Urothelium cell line (cell line): ENCODE measurements around the gene NCKAP5L.
"Not testable (repeated sequence)": the region's sequence is repeated elsewhere in the genome, so short reads cannot be mapped to it uniquely, and the experiment has no call there.

Experiments used
- DNase-seq: peaks from one replicate; pipeline ENCODE4 v3.0.0; 2011; ENCODE audit warnings: low spot score, mixed read lengths
- FAIRE-seq: peaks from 2 replicates; lab custom pipeline; 2011; peaks lifted over from hg19 to GRCh38; lab: Jason Lieb, UNC

The NCKAP5L gene

DNA sequence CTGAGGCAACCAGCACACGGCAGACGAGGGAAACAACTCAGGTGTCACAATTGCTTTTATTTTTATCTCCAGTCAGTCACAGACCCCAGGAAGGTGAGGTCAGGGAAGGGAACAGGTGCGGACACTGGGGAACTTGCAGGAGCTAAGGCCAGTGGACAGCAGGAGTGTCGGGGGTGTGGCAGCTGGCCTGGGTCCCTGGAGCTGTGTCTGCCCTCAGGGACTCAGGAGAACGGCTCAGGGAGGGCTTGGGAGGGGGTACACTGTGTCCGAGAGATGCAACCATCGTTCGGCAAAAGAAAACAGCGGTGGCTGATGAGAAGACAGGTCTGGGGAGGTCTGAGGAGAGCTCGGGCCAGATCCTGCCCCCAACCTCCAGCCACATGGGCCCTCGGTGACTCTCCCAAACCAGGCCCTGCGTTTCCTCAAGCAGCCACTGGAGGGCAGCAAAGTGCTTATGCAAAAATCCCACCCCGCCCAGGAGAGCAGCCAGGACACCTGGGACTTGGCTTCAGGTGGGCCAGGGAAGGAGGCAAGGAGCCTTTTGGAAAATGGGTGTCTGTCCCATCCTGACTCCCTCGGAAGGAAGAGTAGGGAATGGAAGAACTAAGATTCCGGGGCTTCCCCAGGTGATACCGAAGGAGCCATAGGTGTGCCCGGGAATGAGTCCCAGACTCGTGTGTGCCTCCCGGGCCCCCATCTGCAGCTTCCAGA, 38.8 kb upstream of the NCKAP5L start:
- DNase-seq: peak; percentile 89
- FAIRE-seq: no peak

DNA sequence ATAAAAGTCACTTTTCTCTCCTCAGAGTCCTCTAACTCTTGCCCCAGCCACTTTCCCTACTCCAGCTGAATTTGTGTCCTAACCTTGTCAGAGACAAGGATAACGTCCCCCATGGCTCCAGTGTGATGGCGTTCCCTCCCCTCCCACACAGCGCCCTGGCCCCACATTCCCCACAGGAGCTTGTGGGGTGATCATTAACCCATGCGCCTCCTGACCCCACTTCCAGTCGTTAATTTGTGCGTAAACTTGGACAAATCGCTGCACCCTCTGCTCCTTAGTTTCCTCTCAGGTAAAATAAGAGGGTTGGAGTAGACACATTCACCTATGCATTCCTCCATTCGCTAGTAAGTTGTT, 37.5 kb upstream of the NCKAP5L start:
- FAIRE-seq (no peak), DNase-seq (no peak)

DNA sequence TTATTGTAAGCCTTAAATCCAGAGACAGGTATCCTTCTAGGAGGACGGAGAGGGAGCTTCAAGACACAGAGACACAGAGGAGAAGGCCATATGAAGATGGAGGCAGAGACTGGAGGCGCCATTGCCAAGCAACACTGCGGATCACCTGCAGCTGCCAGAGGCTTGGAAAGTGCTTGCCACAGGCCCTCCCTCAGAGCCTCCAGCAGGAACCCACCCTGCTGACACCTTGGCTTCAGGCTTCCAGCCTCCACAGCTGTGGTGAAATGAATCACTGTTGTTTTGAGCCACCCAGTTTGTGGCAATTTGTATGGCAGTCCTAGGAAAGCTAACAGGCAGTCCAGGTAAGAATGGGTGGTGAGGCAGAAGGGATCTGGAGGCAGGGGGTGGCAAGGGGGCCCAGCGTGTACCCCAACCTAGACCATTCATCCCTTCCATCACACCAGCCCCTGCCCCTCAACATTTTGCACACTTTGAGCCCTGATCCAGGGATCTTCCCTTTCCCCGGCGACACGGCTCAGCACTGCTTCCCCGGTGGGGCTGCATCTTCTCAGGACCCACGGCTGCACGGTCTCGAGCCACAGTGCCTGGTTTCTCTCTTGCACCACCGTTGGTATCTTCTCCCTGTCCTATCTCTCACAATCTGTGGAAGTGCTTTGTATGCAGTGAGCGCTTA, 37.0 kb upstream of the NCKAP5L start:
- no peak for DNase-seq
- FAIRE-seq: no peak

DNA sequence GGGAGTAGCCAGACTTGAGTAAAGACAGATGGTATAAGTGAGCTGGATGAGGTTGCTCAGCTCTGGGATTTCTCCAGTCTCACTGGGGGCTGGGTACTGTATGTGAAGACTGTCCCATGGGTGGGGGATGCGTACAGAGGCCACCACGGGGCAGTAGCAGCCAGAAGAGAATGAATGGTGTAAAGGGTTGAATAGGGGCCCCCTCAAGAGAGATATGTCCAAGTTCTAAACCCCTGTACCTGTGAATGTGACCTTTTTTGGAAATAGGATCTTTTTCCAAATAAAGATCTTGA, 36.5 kb upstream of the NCKAP5L start:
- FAIRE-seq (no peak), DNase-seq (no peak)

DNA sequence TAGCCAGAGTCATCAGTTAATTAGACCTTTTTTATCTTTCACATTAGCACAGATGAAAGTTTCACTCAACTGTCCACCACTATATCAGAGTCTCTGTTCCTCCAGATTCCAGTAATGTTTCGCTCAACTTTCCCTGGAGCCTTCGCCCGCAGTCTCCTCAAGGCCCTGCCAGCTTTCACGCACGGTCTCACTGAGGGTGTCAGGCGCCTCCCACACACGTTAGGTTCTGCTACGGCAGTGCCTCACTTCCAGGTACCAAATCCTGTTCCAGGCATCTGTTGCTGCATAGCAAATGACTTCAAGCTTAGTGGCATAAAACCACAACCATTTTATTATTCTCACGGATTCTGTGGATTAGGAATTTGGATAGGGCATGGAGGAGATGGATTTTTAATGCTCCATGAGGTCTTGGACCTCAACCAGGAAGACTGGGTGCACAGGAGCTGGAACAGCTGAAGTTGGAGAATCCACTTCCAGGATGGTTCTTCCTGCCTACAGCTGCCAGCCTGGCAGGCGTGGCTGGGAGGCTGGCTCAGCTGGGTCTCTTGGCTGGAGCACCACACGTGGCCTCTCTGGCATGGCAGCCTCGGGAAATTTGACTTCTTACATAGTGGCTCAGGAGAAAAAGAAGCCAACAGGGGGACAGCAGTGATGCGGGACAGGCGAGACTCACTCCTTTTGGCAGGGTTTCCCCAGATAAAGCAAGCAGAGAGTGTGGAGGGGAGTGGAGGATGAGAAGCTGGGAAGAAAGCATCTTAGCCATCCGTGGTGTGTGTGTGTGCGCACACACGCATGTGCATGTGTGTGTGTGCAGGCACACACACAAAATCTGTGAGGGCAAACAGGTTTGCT, 36.0 kb upstream of the NCKAP5L start:
- no peak for DNase-seq

DNA sequence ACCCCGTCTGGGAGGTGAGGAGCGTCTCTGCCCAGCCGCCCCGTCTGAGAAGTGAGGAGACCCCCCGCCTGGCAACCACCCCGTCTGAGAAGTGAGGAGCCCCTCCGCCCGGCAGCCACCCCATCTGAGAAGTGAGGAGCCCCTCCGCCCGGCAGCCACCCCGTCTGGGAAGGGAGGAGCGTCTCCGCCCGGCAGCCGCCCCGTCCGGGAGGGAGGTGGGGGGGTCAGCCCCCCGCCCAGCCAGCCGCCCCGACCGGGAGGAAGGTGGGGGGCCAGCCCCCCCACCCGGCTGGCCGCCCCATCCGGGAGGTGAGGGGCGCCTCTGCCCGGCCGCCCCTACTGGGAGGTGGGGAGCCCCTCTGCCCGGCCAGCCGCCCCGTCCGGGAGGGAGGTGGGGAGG, 32.7 kb upstream of the NCKAP5L start:
- FAIRE-seq, DNase-seq: not testable (repeated sequence)

More for the DNA sequence above, 36.0 kb upstream of the NCKAP5L start:
- FAIRE-seq: no peak

DNA sequence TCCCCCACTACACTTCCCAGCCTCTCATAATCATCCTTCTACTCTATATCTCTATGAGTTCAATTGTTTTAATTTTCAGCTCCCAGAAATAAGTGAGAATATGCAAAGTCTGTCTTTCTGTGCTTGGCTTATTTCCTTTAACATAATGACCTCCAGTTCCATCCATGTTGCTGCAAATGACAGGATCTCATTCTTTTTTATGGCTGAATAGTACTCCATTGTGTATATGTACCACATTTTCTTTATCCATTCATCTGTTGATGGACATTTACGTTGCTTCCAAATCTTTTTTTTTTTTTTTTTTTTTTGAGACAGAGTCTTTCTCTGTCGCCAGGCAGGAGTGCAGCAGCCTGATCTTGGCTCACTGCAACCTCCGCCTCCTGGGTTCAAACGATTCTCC, 27.7 kb upstream of the NCKAP5L start:
- FAIRE-seq, DNase-seq: not testable (repeated sequence)

DNA sequence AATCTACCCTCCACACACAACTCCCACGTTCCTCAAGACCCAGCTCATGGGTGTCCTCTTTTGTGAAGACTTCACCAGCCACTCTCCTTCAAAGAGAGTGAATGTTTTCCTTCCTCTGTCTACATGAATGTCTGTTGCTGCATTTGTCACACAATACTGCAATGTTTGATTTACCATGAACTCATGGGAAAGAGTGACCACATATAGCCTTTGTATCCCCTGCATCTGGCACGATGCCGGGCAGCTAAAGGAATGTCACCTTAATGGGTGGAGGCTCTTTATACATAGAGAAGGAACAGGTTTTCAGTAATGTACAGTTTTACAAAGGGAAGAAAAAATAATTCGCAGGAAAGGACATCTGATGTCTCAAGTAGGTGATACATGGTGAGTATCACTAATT, 26.8 kb upstream of the NCKAP5L start:
- no peak for FAIRE-seq

DNA sequence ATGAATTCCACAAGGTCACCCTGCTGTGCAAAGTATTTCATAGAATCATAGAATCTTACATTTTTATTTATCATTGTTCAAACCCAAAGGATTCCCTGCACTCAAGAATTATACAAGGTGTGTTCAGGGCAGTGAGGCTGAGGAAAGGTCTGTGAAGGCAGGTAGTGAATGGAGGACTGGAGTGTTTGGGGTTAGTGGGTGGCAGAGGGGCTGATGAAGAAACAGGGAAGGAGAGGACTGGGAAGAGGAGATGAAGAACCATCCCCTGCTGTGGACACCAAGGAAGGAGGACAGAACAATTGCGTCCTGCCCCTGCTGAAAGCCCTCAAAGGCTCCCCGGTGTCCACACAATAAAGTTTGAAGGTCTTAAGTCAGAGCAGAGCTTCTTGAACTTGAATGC, 25.5 kb upstream of the NCKAP5L start:
- DNase-seq: no peak
- no peak for FAIRE-seq

More for the DNA sequence above, 26.8 kb upstream of the NCKAP5L start:
- no peak for DNase-seq

DNA sequence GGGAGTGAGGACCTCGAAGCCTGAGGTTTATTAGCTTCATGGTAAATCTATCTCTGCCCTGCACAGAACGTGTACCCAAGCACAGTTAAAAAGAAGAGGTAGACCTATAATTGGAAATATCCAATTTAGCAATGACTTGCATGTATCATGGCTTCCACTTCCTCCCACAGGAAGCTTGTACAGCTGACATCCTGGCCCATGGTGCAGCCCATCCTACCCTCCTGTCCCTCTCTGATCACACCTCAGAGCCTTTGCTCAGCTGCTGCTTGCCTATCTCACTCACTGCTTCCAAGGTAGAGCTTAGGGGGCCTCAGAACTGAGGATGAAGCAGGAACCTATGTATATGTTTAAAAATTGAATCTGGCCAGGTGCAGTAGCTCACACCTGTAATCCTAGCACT, 18.9 kb upstream of the NCKAP5L start:
- DNase-seq (no peak), FAIRE-seq (no peak)

DNA sequence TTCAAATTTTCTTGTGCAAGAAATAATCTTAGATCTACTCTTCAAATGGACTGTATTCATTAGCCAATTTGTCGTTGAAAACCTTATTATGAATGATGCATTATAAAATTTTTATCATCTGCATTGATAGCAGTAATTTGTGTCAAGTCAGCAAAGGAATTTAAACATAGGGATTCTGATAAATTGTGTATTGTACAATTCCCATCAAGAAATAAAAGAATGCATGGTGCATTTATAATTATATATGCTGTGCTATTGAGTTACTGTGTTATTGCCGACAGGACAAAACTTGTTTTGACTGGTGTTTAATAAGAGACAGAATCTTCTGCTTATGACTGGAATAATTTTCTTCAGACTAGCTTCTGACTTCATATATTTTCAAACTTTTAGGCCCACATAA, 17.8 kb upstream of the NCKAP5L start:
- FAIRE-seq (no peak), DNase-seq (no peak)

DNA sequence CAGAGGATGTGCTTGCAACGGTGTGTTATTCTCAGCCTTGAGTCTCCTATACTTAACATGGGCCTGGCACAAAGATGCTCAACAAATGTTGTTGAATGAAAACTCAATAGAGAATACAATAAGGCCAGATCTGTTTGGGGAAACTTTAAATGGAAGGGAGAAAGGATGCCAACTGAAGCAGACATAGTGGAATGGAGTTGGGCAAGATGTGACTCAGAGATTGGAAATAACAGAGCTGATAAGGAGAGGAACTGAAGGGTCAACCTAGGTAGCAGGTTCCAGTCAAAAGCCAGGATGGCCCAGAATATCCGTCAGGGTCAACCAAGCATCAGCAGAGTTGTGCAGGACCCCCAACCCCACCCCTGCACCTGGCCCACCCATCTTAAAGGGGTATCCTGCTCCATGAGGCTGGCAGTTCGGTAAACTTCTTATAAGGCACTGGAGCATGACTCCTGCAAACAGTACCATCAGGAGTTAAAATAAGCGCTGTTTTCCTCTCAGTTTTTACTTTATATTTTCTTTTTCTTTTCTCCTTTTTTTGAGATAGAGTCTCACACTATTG, 15.7 kb upstream of the NCKAP5L start:
- FAIRE-seq (no peak), DNase-seq (no peak)

DNA sequence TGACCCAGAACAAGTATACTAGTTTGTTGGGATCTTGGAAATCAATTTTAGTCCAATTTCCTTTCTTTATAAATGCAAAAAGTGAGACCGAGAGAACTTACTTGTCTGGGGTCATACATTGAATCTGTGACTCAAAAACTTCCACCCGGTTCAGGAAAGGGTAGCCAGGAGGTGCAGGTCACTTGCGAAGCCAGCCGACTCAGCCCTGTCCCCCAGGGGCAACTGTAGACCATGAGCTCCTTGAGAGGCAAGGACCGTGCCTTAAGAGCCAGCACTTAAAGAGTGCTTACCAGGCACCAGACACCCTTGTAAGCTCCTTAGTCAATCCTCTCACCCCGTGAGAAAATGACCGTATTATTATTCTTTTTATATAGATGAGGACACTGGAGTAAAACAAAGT, 15.2 kb upstream of the NCKAP5L start:
- no peak for FAIRE-seq
- no peak for DNase-seq

DNA sequence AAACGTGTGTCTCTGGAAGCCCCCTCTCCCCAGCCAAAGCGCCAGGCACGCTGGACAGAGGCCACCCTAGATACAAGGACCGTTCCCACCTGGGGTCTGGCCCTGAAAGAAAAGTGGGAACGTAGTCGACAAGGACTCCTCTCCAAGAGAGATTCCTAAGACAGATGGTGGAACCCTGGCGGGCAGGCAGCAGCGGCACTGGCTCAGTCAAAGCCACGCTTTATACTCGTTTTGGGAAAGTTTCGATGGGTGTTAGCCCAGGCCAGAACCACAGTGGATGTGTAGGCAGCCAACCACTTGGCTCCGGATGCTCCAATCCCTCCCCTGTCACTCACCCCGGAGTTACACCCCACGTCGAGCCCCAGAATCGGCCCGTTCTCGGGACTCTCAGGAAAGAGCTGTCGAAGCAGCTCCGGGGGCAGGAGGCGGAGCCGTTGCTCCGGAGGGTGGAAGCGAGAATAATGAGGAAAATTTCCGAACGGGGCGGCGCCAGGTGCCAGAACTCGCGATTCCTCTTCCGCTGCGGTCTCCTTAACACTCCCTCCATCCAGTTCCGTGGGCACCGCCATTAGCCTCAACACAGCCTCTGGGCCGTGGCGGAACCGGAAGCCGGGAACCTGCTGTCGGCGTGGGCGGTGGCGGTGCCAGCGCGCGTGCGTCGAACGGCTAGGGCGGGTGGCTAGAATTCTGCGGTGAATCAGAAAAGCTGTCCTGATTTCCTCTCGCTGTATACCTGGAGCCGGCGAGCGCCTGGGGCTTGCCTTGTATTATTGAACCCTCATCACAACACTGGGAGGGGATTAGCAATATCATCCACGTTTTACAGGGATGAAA, 14.5 kb upstream of the NCKAP5L start, which contains the start of gene BCDIN3D:
BCDIN3D (minus strand) TSS at position 588 of the 834 bp plus-strand sequence; CDS start at position 569, 19 bp downstream.
- peak; percentile 94 for DNase-seq

DNA sequence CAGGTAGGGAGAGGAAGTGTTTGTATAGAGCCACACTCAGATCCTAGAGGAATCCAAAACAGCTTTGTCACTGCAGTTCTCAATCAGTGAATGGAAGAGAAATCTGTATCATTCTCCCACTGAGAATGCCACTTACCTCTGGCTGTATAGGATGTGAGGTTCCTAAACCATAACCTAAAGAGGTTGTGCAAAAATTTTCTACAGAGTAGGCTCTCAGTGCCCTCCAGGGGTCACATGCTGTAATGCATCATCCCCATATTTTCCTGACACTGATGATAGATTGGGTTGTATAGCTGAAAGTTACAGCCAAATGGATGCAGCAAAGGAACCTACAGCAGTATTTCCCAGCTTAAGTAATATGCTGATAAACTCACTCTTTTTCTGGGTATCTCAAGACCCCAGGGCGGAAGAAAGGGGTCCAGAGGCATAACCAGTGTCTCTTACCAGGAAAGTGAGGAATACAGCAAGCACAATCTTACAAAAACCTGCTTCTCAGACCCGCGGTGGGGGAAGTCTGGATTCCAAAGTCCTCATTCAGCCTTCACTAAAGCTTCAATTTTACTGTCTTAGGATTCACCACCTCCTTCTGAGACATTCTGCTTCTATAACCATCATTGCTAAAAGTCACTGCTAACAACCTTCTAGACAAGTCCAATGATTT, 10.9 kb upstream of the NCKAP5L start:
- DNase-seq (no peak), FAIRE-seq (no peak)

More for the DNA sequence above, 14.5 kb upstream of the NCKAP5L start, which contains the start of gene BCDIN3D:
- FAIRE-seq: no peak

DNA sequence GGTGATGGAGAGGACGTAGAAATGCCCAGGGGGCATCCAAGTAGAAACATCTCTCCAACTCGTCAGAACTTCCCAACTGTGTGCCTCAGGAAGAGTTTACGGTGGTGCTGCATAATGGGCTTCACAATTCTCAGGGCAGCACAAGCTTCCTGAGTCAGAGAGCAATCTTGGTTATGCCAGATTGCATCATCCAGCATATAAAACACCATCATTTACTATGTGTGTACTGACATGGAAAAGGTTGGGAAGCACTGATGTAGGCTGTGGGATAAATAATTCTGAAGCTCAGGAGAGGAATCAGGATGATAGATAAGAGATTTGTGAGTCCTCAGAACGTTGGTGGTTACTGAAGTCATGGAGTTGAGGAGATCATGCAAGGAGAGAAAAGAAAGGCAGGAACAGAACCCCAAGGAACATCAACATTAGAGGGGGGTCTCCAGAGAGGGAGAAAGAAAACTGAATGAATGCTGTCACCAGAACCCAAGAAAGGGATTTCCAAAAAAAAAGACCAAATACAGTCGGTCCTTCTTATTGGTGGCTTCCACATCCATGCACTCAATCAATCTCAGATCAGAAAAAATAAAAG, 4.7 kb upstream of the NCKAP5L start:
- DNase-seq (no peak), FAIRE-seq (no peak)

DNA sequence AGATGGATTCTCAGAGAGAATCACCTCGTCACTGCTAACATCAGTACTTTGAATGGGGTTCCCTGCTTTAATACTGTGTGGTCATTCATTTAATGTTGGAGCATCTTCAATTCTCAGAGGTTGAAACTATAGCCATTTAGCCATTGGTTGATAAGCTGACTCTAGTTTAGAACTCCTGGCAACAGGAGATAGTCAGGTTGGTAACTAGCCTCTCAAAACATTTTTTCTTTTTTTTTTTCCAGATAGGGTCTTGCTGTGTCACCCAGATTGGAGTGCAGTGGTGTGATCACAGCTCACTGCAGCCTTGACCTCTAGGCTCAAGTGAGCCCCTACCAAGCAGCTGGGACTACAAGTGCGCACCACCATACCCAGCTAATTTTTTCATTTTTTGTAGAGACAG, 3.5 kb upstream of the NCKAP5L start:
- DNase-seq (no peak), FAIRE-seq (no peak)

DNA sequence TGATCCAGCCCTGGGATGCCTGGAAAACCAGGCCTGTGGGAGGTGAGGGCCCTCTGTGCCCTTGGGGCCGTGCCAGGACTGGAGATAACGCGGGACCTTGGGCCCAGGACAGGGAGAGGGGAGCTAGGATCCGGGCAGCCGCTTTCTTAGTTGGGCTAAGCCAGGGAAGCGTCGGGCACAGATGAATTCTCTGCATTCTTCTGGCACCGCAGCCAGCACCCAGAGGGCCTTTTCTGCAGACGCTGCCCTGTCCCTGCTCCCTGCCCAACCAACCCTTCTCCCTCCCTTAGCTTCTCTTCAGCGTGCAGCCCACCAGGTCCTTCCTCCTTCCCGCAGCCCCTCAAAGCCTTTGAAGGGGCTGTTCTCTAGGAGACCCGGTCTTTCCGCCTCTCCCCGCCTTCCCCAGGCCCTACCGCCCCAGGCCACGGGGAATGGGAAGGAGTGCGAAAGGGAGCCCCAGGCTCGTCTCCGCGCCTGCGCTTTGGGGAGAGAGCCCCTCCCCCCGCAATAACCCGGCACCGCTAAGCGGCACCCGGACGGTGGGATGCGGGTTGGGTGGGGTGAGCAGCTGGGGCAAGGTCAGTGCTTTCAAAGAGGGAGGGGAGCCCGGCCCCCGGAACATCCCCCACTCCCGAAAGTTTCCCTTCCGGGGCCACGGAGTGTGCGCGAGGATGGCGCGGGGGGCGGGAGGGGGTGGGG, 663 bp downstream of the NCKAP5L start:
- FAIRE-seq (peak; percentile 13), DNase-seq (peak; percentile 84)

DNA sequence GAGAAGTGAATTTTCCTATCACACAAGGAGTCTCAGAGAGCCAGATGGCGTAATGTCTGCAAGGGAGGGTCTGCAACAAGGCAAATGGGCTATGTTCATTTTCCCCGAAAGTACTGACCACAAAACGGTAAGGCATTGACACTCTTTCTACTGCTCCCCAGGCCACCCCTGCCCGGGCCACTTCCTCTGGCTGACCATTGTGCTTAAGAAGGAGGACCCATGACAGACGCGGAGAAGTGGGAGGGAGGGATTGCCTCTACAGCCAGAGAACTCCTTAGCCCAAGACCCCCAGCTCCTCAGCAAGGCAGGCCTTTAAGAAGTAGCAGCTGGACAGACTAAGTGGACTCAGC, 1.2 kb downstream of the NCKAP5L start:
- no peak for DNase-seq
- FAIRE-seq: no peak
